Pancreas (tissue), 10 donors: ENCODE results near the gene CELF4. TPM values are rescaled to one million over a fixed set of nuclear protein-coding genes. Genes with fewer than 3 reads are reported as not detected.
A peak's percentile ranks its signal among the peaks of the same experiment; 100 is the strongest.

Source experiments
- ATAC-seq, 4 donors: fragments of 200-7000 bp; cut with Tn5 transposase; one replicate each; pipeline versions ENCODE4 v1.8.0 to v1.9.1; 2020; ENCODE audit warnings: mild to moderate bottlenecking in 4 of 4, moderate library complexity in 4 of 4
- DNase-seq, 6 donors: peaks; one replicate each; pipeline ENCODE4 v3.0.0-alpha.2; 2020
- FAIRE-seq: peaks from 2 replicates; lab custom pipeline; 2012; peaks lifted over from hg19 to GRCh38; lab: Jason Lieb, UNC
- H3K27ac ChIP-seq, 4 donors: fragments of 200-600 bp; sonication (generic); 1 replicate in 3 of 4; 2 replicates in 1 of 4; pipeline versions ENCODE4 v1.5.0 to v1.8.0; 2020
- H3K27me3 ChIP-seq, 4 donors: fragments of 200-600 bp; one replicate each; pipeline ENCODE4 v1.8.0; 2021
- H3K36me3 ChIP-seq, 3 donors: fragments of 200-600 bp; sonication (generic) in 1 of 3; one replicate each; pipeline versions ENCODE4 v1.5.0 to v1.8.0; 2020 to 2021
- H3K4me1 ChIP-seq, 3 donors: fragments of 200-600 bp; one replicate each; pipeline ENCODE4 v1.8.0; 2021
- H3K4me3 ChIP-seq, 4 donors: fragments of 200-600 bp; sonication (generic) in 2 of 4; one replicate each; pipeline versions ENCODE4 v1.5.0 to v1.8.0; 2020 to 2021
- H3K9me3 ChIP-seq, 4 donors: fragments of 200-600 bp; one replicate each; pipeline ENCODE4 v1.8.0; 2021
- CTCF ChIP-seq, 4 donors: fragments of 200-600 bp; sonication (generic) in 3 of 4; IDR thresholded peaks; one replicate each; pipeline versions ENCODE4 v1.5.0 to v1.8.0; 2021; ENCODE audit warnings: antibody characterized with exemption in 4 of 4
- WGBS, 2 donors: extraction: QIAGEN DNeasy Blood & Tissue Kit; methylation state at CpG; one replicate each; pipeline ENCODE4 v1.1.7; 2013; 5-methylcytosine and 5-hydroxymethylcytosine counted together
- intact Hi-C, 3 donors: fragments of 100-400 bp; cut with DNase I; formaldehyde crosslinking; loops; one replicate each; pipeline versions ENCODE4 v1.11.1 to v1.14.2; 2022
- polyA plus RNA-seq, 2 donors: library from polyadenylated mRNA; stranded (reverse); fragments of 200-250 nt; gene quantifications; one replicate each; pipeline ENCODE4 v1.2.3, GENCODE V29; 2013
- total RNA-seq, 6 donors: library from RNA; stranded (reverse); fragmentation: NEBNext Ultra II Directional in 4 of 6; extraction: Animal tissue kit (Norgen Biotek cat#: 25700) in 4 of 6; gene quantifications; one replicate each; pipeline versions ENCODE4 v1.2.1 to v1.2.4, GENCODE V29; 2021 to 2023
- donor health status: healthy with polysubstance abuse.
- donor health status: DM: no; HTN: no; CAD: no; lungs with moderate emphysema.
- donor health status: DM: no; HTN: no; CAD: no.
- donor health status: control.
- donor health status: control.
- donor health status: Bipolar disorder and iron deficiency.
- donor health status: DM: yes; HTN: yes; CAD: no.
- donor health status: DM: no; HTN: no; CAD: no.
- donor health status: DM: no; HTN: no; CAD: no.
- donor health status: DM: yes; HTN: yes; CAD: no.

The CELF4 gene
- total and polyA plus RNA-seq, 8 donors = 1.0 to 10.0 (median 2.8) TPM

DNA sequence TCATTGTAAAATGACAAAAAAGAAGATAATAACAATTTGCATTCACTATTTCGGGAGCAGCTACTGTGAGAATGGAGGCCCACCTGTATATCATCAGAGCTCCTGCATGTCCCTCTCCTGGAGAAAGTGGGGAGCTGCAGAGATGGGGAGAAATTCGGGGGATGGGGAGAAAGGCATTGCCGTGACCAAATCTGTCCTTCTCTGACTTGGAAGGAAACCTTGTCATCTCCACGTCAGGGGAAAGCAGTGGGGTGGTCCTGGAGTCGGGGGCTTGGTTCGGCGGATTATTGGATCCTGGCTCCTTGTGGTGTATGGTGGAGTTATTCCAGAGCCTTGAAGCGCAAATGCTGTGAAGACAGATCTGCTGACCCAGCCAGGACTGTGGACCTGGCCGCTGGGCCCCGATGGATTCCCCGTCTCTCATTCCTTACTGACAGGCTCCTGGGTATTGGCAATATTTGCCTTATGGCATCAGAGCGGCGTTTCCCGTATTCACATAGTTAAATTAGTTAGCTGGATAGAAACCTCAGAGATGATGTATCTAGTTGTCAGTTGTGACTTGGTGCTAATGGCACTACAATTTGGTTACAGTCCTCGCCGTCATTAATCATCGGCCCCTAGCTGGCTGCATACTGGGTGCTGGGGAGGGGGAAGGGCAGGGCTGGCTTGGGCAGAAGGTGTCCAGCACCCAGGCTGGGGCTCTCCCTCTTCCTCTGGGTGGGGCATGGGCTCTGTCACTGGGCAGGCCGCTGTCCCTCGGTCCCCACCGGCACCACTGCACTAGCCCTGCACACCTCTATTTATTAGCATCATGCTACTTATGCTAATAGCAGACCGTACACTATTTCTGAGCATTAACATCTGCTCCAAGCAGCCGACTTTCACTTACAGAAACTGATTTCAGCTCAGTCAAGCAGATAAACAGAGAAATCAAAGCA lies 31.7 kb downstream of the CELF4 start:
- intact Hi-C loops = loop anchor here in 1 of 3 donors (5.0 to 10.0 kb wide), 3 partner anchors 79 to 189 kb away; no protein-coding TSS in a partner anchor

DNA sequence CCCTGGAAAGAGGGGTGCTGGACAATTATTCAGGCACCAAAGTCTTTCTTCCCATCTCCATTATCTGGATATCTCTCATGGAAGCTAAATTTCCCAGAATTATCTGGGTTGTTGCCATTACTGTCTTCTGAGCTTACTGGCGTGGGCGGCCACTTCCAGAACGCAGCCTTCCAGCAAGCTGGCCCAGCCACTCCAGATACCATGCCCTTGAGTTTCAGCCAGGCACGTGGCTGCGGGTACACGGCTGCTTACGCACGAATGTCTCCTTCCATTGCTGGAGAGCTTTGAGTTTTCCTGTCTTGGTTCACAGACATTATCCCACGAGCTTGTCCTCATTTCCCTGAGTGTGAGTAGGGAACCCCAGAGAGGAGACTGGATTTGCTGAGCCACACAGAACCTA lies 32.7 kb downstream of the CELF4 start:
- Histone ChIP-seq H3K4me1 (no peaks in the 10 kb centered on the region), H3K4me3 (no peak overlapping the region), H3K27ac (no peak overlapping the region), H3K36me3 (no peaks in the 10 kb centered on the region), H3K27me3 (peaks cover 0 to 5% (median 0%) of the 10 kb centered on the region in 4 donors), H3K9me3 (no peaks in the 10 kb centered on the region)
- no peak for TF ChIP-seq CTCF (IDR thresholded peaks at IDR 0.05)
- intact Hi-C loops = loop anchor here in 1 of 3 donors (5.0 to 10.0 kb wide), 3 partner anchors 78 to 188 kb away; no protein-coding TSS in a partner anchor
- DNase-seq (no peak), FAIRE-seq (no peak), ATAC-seq (no peak)
- WGBS, 2 donors = 59 to 70% methylated on average over 9 of the region's 9 CpGs

More for the DNA sequence above, 31.7 kb downstream of the CELF4 start:
- FAIRE-seq (no peak), ATAC-seq (peak in 1 of 4 donors; percentile 13), DNase-seq (no peak)
- no peak overlapping the region for H3K4me3 ChIP-seq
- no peak overlapping the region for H3K27ac ChIP-seq
- no peak for TF ChIP-seq CTCF (IDR thresholded peaks at IDR 0.05)
- H3K36me3 ChIP-seq = no peaks in the 10 kb centered on the region
- WGBS, 2 donors = 52 to 55% methylated on average over 22 of the region's 22 CpGs
- H3K9me3 ChIP-seq = no peaks in the 10 kb centered on the region
- peaks cover 0 to 10% (median 0%) of the 10 kb centered on the region in 4 donors for H3K27me3 ChIP-seq
- H3K4me1 ChIP-seq = no peaks in the 10 kb centered on the region

DNA sequence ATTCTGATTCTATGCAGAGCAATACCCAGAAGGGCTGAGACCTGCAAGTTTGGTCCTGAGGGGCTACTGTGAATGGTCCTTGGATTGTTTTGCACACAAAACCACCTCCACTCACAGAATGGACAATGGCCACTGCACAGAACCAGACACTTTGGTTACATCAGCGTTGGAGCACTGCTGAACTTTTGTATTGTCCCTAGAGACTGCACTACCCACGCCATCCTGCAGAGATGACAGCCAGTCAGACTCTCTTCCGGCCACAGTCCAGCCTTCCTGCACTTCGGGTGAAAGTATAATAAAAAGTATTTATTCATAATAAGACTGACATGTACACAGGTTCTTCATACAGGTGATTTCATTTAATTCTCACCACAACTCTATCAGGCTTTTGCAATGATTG lies 35.7 kb downstream of the CELF4 start:
- ATAC-seq (no peak), DNase-seq (no peak)
- intact Hi-C loops = loop anchor here in 1 of 3 donors (5.0 to 10.0 kb wide), 3 partner anchors 75 to 185 kb away; no protein-coding TSS in a partner anchor

DNA sequence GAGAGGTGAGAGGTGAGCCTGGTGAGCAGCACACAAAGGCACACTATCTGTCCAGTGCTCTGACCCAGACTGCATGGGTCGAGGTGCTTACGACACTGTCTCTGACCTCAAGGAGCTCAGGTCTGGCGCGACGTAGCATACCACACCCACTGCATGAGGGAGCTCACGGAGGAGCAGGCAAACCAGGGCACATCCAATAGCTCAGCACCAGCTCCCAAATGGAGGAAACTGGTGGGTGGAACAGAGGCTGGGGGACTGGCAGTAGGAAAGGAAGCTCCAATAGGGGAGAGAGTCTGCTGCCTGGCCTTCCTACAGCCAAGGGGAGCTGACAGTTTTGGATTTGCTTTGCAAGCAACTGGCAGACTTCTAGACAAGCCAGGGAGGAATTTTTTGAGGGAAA lies 36.3 kb downstream of the CELF4 start:
- 65 to 80% methylated on average over 6 of the region's 6 CpGs for WGBS, 2 donors
- ATAC-seq (no peak), FAIRE-seq (no peak), DNase-seq (no peak)
- intact Hi-C loops = no loop called here
- TF ChIP-seq CTCF (IDR thresholded peaks at IDR 0.05) = no peak
- Histone ChIP-seq H3K4me3 (no peak overlapping the region), H3K9me3 (no peaks in the 10 kb centered on the region), H3K4me1 (no peaks in the 10 kb centered on the region), H3K27ac (no peak overlapping the region), H3K27me3 (peaks cover 0 to 7% (median 1%) of the 10 kb centered on the region in 4 donors), H3K36me3 (no peaks in the 10 kb centered on the region)

More for the DNA sequence above, 35.7 kb downstream of the CELF4 start:
- WGBS, 2 donors = 35 to 55% methylated on average over 4 of the region's 4 CpGs
- no peak for FAIRE-seq
- H3K36me3 ChIP-seq = no peaks in the 10 kb centered on the region
- no peak overlapping the region for H3K27ac ChIP-seq
- H3K4me1 ChIP-seq = no peaks in the 10 kb centered on the region
- peaks cover 0 to 5% (median 1%) of the 10 kb centered on the region in 4 donors for H3K27me3 ChIP-seq
- H3K4me3 ChIP-seq = no peak overlapping the region
- H3K9me3 ChIP-seq = no peaks in the 10 kb centered on the region
- no peak for TF ChIP-seq CTCF (IDR thresholded peaks at IDR 0.05)
